Muscle of back (tissue), 11 donors: ENCODE data around the gene FAXC. TPM values are rescaled to one million over a fixed set of nuclear protein-coding genes. Genes with fewer than 3 reads are reported as not detected.
A peak's percentile ranks its signal among the peaks of the same experiment; 100 is the strongest.
"Not testable (repeated sequence)": the region's sequence is repeated elsewhere in the genome, so short reads cannot be mapped to it uniquely, and the experiment has no call there.

Source experiments
- DNase-seq, 3 donors: peaks; one replicate each; pipeline versions ENCODE4 v3.0.0 to v3.0.0-alpha.2; 2013
- polyA plus RNA-seq, 10 donors: library from polyadenylated mRNA; unstranded; fragments of 120-200 nt; gene quantifications; one replicate each; pipeline ENCODE4 v1.2.1, GENCODE V29; 2013; ENCODE audit not compliant: insufficient read length in 10 of 10

Gene FAXC
- polyA plus RNA-seq, 10 donors, result 1.7 to 3.7 (median 2.6) TPM

DNA sequence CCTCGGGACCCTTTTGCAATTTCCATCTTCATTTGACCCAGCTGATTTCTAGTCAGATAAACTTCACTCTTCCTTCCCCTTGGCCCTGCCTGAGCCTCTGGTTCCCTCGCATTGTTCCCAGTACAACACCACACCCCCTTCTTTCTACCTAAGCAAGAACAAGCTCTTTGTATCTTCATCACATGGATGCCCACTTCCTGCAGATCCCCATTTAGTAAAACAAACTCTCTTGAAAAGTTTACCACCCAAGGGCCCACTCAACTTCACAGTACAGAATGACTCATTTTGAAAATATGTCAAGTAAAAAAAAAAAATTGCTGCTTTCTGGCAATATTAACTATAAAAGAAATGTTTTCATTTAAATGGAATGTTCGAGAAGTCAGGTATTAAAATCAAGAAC lies 5.2 kb downstream of the FAXC start:
- DNase-seq, result peak in 1 of 3 donors; percentile 9

- DNase-seq, result no peak
Observed at GRCh38 chr6:99341862-99342455, 7.5 kb downstream of the FAXC start.

GRCh38 chr6:99338188-99338587 lies 11.3 kb downstream of the FAXC start:
- DNase-seq, result no peak

DNA sequence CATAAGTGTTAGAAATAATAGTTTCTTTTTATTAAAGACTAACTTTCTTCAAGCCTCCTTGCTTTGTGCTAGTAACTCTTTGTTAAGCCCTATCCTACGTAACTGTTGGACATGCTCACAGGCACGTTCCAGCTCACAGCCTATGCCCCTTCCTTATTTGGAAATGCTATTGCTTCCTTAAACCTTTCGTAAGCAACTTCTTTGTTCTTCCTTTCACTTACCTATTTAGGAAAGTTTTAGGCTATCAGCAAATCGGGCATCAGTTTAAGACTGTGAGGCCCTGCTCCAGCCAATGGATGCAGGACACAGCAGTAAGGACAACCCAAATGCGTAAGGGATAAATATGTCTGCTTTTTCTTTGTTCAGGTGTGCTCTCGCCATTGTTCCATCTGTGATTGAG lies 14.2 kb downstream of the FAXC start:
- DNase-seq, result not testable (repeated sequence)

DNA sequence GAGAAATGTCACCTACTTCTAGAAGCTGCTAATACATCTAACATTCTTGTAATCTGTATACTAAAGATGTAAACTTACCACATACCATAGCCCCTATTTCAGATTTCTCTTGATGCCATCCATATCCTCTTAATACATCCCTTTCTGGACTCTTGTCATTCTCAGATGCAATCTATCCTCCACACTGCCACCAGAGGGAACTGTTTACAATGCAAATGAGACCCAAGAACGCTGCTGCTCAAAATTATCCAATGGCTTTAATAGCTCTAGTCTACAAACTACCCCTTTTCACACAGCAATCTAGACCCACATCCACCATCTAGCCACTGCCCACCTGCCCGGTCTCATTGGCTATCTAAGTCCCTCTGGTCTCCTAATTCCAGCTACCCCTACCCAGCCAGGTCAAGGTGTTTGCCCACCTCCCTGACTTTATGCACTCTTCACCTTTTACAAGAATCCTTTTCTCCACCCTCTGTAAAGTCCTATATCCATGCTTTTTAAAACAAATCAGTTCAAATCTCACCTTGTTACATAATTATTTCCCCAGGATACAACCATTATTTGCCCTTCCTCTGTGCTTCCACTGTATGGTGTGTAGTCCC lies 14.8 kb downstream of the FAXC start:
- DNase-seq, result peak; percentile 3 to 16 (median 12)

GRCh38 chr6:99333068-99333467 lies 16.4 kb downstream of the FAXC start:
- no peak for DNase-seq

GRCh38 chr6:99331531-99331930 lies 17.9 kb downstream of the FAXC start:
- no peak for DNase-seq

- DNase-seq, result peak; percentile 49 to 63 (median 55)
Observed at GRCh38 chr6:99330159-99330558, 19.3 kb downstream of the FAXC start.

- no peak for DNase-seq
Observed at GRCh38 chr6:99324996-99325395, 24.5 kb downstream of the FAXC start.

DNA sequence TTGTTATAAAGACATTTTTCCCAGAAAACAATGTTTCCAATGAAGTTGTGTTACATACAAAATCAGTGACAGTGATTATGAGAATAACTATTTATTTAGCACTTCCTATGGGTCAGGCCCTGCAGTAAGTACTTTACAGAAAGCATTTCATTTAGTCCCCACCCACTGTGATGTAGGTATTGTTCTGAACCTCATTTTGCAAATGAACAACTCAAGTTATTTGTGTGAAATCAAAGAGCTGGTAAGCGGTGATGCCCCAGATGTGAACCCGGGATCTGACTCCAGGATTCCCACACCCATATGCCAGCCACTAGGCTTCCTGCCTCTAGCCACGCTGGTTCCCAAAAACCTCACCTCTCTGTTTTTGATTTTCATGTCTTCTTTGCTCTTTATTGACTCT lies 30.9 kb downstream of the FAXC start:
- no peak for DNase-seq

DNA sequence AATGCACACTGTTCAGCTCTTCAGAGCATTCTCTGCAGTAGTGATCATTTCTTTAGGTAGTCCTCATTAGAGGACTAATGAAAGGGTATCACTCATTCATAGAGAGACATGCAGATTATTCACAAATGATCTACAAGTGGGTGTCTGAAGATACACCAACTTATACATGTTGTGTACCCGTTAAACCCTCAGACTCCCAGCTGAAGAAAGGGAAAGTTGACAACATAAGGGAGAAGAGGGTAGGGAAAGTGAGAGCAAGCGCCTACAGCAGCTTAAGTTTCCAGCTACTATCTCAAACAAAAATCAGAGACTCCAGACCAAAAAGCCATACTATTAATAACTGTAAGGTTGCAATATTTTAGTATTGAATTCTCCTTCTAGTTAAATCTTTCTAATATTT lies 37.1 kb downstream of the FAXC start:
- DNase-seq, result no peak

DNA sequence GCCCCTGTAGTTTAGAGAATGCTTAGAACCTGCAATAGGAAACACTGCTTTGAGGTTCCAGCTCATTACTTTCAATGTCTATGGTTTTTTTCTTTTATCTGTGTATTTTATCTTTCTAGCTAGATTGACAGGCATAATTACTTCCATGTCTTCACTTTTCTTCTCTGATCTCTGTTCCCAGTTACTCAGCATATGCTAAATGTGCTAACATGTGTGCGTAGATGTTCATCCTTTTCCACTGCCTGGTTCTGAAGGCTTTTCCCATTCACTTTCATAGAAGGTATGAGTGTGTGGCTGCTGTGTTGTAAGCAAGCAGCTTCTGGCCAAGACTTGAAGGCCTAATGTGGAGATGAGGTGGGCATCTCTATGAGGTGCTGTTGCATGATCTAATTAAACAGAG lies 38.9 kb downstream of the FAXC start:
- DNase-seq, result no peak

- DNase-seq, result no peak
Observed at GRCh38 chr6:99309557-99309956, 39.9 kb downstream of the FAXC start.

GRCh38 chr6:99308788-99309187 lies 40.7 kb downstream of the FAXC start:
- no peak for DNase-seq

DNA sequence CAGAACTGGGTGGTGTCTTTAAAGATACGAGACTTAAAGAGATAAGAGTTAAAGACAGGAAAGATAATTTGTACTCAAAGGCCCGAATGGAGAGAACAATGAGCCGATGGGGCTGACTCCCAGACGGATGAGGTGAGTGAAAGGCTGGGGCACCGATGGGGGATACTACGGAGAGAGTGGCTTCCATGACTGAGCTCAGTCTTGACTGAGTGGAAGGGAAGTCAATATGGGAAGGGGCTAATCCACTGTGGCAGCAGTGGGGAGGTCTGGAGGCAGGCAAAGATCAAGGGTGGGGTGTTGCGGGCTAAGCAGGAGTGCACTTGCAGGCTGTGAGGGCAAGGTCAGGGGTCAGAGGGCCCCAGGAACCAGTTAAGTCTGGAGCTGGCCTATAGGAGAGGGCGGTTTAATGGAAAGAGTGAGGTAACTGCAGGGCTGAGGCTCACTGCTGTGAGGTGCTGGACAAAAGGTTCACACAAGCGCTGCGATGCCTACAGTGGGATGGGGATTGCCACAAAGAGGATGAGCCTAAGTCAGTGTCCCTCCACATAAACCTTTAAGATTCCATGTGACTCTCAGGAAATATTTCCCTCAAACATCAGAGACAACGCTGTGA lies 42.1 kb downstream of the FAXC start:
- DNase-seq, result no peak

DNA sequence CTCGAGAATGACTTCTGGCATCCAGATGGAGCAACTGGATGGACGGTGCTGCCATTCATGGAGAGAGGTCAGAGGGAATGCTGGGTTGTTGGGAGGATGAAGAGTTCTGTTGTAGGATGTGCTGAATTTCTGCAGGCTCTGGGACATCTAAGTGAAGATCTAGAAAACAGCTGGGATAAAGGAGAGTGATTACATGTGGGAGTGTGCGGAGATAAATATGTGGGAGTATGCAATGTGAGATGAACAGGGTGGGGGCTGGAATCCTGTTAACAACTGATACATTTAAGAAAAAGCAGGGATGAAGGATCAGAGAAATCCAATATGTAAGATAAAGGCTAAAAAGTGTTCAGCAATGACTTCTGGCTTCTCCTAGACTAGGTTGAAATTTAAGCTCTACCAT lies 43.1 kb downstream of the FAXC start:
- no peak for DNase-seq

GRCh38 chr6:99305021-99305554 lies 44.4 kb downstream of the FAXC start:
- DNase-seq, result no peak

DNA sequence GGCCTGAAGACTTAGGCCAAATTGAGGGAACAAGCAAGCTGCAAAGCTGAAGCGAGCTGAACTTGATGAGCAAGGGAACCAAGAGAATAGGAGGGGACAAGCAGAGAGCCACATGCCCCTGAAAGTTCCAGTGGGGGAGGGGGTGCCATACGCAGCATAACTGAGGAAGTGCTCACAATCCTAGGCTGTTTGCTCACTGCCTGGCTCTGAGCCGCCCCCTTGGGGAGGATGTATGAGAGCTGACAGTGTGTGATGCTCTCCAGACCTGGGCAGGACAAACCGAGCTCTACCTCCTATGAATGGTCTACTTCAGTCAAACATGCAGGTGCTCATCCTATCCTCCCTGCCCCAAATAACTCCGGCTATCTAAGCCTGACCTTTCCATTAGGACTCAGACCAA lies 52.1 kb downstream of the FAXC start:
- no peak for DNase-seq

- no peak for DNase-seq
Observed at GRCh38 chr6:99297006-99297405, 52.5 kb downstream of the FAXC start.

- no peak for DNase-seq
Observed at GRCh38 chr6:99296261-99296660, 53.2 kb downstream of the FAXC start.

- no peak for DNase-seq
Observed at GRCh38 chr6:99295276-99295675, 54.2 kb downstream of the FAXC start.

- no peak for DNase-seq
Observed at GRCh38 chr6:99294786-99295185, 54.7 kb downstream of the FAXC start.

DNA sequence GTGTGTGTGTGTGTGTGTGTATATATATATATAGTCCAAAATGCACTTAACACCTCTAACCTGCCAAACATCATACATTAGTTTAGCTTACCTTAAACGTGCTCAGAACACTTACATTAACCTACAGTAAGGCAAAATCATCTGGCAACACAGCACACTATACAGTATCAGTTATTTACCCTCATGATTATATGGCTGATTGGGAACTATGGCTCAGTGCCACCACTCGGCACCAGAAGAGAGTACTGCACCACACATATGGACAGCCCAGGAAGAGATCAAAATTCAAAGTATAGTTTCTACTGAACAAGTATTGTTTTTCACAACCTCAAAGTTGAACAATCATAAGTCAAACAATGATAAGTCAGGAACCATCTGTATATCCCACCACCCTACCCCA lies 59.8 kb downstream of the FAXC start:
- no peak for DNase-seq
